ENCODE results near the gene TSEN2.
"Not testable (repeated sequence)": the region's sequence is repeated elsewhere in the genome, so short reads cannot be mapped to it uniquely, and the experiment has no call there.

TSEN2 gene

GRCh38 chr3:12503126-12503957 lies 19.1 kb downstream of the TSEN2 start:
- DNase-seq (ENCODE audit: low read depth in 3 of 3): no peak

- DNase-seq (ENCODE audit: low read depth in 3 of 3): no peak
These were observed 22.0 kb downstream of the TSEN2 start for GRCh38 chr3:12506201-12506709.

- DNase-seq (ENCODE audit: low read depth in 3 of 3): no peak
These were observed 23.5 kb downstream of the TSEN2 start for GRCh38 chr3:12507591-12508281.

- DNase-seq (ENCODE audit: low read depth in 3 of 3): no peak
These were observed 24.0 kb downstream of the TSEN2 start for GRCh38 chr3:12508291-12508700.

GRCh38 chr3:12509466-12509865 lies 25.2 kb downstream of the TSEN2 start:
- no peak for DNase-seq (ENCODE audit: low read depth in 3 of 3)

- no peak for DNase-seq (ENCODE audit: low read depth in 3 of 3)
These were observed 28.3 kb downstream of the TSEN2 start for GRCh38 chr3:12512534-12513118.

- no peak for DNase-seq (ENCODE audit: low read depth in 3 of 3)
These were observed 29.6 kb downstream of the TSEN2 start for GRCh38 chr3:12513694-12514446.

- DNase-seq (ENCODE audit: low read depth in 3 of 3): no peak
These were observed 31.4 kb downstream of the TSEN2 start for GRCh38 chr3:12515631-12516030.

GRCh38 chr3:12516873-12517272 lies 32.6 kb downstream of the TSEN2 start:
- DNase-seq (ENCODE audit: low read depth in 3 of 3): no peak

- no peak for DNase-seq (ENCODE audit: low read depth in 3 of 3)
These were observed 34.2 kb downstream of the TSEN2 start for GRCh38 chr3:12518261-12519028.

- DNase-seq (ENCODE audit: low read depth in 3 of 3): no peak
These were observed 36.7 kb downstream of the TSEN2 start for GRCh38 chr3:12521010-12521409.

- no peak for DNase-seq (ENCODE audit: low read depth in 3 of 3)
These were observed 38.4 kb downstream of the TSEN2 start for GRCh38 chr3:12522721-12523120.

GRCh38 chr3:12527757-12528143 lies 43.5 kb downstream of the TSEN2 start:
- no peak for DNase-seq (ENCODE audit: low read depth in 3 of 3)

GRCh38 chr3:12532182-12532581 lies 47.9 kb downstream of the TSEN2 start:
- no peak for DNase-seq (ENCODE audit: low read depth in 3 of 3)

- DNase-seq (ENCODE audit: low read depth in 3 of 3): no peak
These were observed 52.1 kb downstream of the TSEN2 start for GRCh38 chr3:12536423-12536822.

GRCh38 chr3:12541625-12542024 lies 57.3 kb downstream of the TSEN2 start:
- DNase-seq (ENCODE audit: low read depth in 3 of 3): no peak

- not testable (repeated sequence) for DNase-seq (ENCODE audit: low read depth in 3 of 3)
These were observed 59.2 kb downstream of the TSEN2 start for GRCh38 chr3:12543497-12543896.

GRCh38 chr3:12544652-12545472 lies 60.6 kb downstream of the TSEN2 start:
- no peak for DNase-seq (ENCODE audit: low read depth in 3 of 3)

- no peak for DNase-seq (ENCODE audit: low read depth in 3 of 3)
These were observed 61.2 kb downstream of the TSEN2 start, which contains the start of gene MKRN2OS for GRCh38 chr3:12545473-12545791. TSS of gene MKRN2OS (minus strand) at chr3:12545499. CDS start at chr3:12545464, 35 bp downstream.
